ENCODE measurements around the gene IL15RA.

- TF ChIP-seq MAX (IDR thresholded peaks at IDR 0.05; ENCODE audit: insufficient read depth, insufficient read length) (no peak), CTCF (IDR thresholded peaks at IDR 0.05; ENCODE audit: extremely low read depth in 1 of 2, insufficient read depth in 1 of 2, low read depth in 1 of 2, low read length in 2 of 2) (no peak), POLR2A (IDR thresholded peaks at IDR 0.05; ENCODE audit: low read depth, low read length) (no peak)
Measured at GRCh38 chr10:5959581-5960069, 17.7 kb downstream of the IL15RA start.

All from endothelial cell of umbilical vein (primary cell).